ENCODE data around the gene ANHX.
"Not testable (repeated sequence)": the region's sequence is repeated elsewhere in the genome, so short reads cannot be mapped to it uniquely, and the experiment has no call there.

Gene ANHX

DNA sequence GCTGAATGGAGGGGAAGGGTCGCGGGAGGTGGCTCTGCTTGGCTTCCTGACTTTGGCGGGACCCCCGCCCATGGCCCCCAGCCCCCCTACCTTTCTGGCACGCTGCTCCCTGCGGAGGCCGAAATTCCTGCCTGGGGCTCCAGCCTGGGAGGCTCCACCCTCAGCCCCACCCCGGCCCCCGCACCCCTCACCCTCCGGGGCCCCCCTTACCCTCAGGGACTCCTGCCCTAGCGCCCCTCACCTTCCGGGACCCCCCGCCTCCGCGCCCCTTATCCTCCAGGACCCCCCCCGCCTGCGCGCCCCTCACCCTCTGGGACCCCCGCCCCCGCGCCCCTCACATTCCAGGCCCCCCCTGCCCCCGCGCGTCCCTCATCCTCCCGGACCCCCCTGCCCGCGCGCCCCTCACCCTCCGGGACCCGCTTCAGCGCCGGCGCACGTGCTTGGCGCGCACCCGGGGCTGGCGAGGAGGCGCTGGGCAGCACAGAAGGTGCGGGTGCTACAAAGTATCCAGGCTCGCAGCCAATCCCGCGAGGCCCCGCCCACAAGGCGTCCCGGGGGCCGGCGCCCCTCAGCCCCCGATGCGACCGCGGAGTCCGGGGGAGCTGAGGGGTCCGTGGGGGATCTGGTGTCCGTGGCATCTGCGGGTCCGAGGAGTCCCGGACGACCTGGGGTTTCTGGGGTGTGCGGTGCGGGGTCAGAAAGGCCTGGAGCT lies at the start of gene ANHX:
ANHX (minus strand) TSS at position 477 of the 712 bp plus-strand sequence. CDS start 1,521 bp downstream, outside the sequence.
- no peak within 1 kb of the TSS for H3K4me3 ChIP-seq (ENCODE audit: low read depth, low read length)
- no peak for DNase-seq (ENCODE audit: low read depth)

DNA sequence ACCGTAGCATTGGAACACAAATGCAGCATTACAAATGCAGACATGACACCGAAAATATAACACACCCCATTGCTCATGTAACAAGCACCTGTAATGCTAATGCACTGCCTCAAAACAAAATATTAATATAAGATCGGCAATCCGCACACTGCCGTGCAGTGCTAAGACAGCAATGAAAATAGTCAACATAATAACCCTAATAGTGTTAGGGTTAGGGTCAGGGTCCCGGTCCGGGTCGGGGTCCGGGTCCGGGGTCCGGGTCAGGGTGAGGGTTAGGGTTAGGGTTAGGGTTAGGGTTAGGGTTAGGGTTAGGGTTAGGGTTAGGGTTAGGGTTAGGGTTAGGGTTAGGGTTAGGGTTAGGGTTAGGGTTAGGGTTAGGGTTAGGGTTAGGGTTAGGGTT lies 29.0 kb upstream of the ANHX start:
- DNase-seq (ENCODE audit: low read depth); H3K4me3 ChIP-seq (ENCODE audit: low read depth, low read length): not testable (repeated sequence)

DNA sequence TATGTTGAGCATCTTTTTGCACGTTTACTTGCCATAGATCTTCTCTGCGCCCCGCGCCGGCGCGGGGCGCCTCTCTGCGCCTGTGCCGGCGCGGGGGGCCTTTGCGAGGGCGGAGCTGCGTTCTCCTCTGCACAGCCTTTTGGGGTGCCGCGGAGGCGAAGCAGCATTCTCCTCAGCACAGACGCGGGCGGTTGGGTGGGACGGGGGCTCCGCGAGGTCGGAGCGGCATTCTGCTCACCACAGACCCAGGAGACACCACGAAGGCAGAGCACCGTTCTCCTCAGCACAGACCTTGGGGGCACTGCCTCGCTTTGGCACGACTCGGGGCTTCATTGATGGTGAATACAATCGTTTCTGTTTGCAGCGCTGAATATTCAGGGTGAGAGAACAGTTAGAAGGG lies 28.5 kb upstream of the ANHX start:
- no peak for DNase-seq (ENCODE audit: low read depth)

DNA sequence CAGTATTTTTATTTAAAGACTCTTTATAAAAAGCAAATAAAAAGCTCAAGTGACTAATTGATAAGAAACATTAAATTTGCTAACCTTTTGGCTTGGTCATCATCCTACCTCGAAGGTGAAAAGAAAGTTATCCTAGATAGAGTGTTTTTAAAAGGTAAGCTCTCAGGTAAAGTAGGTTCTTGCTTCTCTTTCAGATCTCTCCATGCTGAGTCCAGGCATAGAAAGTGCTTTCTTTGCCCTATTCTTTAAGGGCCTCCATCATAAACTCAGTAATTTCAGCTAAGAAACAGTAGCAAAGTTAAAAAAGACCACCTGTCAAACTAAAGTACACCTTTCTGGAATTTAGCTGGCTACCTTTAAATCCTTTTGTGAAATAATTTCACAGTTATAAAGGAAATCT lies 20.6 kb upstream of the ANHX start:
- no peak overlapping the region for H3K4me3 ChIP-seq (ENCODE audit: low read depth, low read length)
- DNase-seq (ENCODE audit: low read depth) = no peak

More for the DNA sequence above, 28.5 kb upstream of the ANHX start:
- no peak overlapping the region for H3K4me3 ChIP-seq (ENCODE audit: low read depth, low read length)

DNA sequence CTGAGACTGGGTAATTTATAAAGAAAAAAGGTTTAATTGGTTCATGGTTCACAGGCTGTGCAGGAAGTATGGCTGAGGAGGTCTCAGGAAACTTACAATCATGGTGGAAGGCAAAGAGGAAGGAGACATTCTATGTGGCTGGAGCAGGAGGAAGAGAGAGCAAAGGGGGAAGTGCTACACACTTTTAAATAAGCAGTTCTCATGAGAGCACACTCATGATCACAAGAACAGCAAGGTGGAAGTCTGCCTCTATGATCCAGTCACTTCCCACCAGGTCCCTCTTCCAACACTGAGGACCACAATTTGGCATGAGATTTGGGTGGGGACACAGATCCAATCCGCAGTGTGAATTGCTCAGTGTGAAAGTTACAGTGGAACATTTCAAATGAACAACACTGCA lies 20.2 kb upstream of the ANHX start:
- DNase-seq (ENCODE audit: low read depth) = not testable (repeated sequence)

DNA sequence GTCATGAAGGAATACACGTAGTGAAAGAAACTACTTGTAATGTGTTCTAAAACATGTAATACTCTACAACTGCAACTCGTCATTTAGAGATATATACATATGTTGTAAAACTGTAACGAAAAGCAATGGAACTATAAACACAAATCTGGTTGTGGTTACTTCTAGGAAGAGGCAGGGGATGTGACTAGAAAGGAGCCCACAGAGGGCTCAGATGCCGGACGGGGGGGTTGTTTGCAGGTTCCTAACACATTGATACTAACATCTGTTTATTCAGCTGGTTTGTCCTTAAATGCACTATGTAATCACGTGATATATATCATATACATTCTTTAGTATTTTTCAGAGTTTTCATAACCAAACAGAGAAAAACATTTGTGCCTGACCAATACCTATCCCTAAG lies 16.1 kb upstream of the ANHX start:
- no peak for DNase-seq (ENCODE audit: low read depth)
- H3K4me3 ChIP-seq (ENCODE audit: low read depth, low read length) = no peak overlapping the region

More for the DNA sequence above, 20.2 kb upstream of the ANHX start:
- not testable (repeated sequence) for H3K4me3 ChIP-seq (ENCODE audit: low read depth, low read length)

DNA sequence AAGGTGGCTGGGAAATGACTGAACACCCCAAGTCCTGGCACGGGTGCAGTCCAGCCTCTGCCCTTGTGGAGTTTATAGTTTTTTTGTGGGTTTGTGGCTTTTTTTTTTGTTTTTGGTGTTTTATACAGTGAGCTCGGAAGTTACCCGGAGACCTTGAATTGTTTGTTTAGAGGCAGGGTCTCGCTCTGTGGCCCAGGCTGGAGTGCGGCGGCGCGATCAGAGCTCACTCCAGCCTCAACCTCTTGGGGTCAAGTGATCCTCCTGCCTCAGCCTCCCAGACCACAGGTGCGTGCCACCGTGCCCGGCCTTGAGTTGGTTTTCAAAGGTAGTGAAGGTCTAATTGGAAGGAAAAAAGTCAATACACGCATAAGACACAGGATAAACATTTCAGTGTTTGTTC lies 879 bp upstream of the ANHX start:
- no peak overlapping the region for H3K4me3 ChIP-seq (ENCODE audit: low read depth, low read length)
- DNase-seq (ENCODE audit: low read depth) = no peak

DNA sequence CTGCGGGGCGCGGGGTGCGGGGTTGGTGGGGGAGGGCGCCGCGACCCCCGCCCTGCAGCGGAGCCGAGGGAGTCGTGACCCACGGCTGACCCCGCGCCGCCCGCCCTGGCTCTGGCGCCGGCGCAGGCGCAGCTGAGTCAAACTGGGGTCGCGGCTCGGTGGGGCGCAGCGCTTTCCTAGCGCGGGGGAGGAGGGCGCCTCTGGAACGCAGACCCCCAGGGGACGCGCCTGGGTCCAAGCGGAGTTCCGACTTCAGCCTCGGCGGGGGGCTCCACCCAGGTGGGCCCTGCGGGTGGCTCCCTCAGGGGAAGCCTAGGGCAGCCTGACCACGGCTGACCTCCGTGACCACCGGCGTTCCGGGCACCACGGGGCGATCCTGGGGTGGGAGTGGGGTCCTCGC lies 467 bp upstream of the ANHX start:
- no peak for DNase-seq (ENCODE audit: low read depth)
- H3K4me3 ChIP-seq (ENCODE audit: low read depth, low read length) = no peak overlapping the region

DNA sequence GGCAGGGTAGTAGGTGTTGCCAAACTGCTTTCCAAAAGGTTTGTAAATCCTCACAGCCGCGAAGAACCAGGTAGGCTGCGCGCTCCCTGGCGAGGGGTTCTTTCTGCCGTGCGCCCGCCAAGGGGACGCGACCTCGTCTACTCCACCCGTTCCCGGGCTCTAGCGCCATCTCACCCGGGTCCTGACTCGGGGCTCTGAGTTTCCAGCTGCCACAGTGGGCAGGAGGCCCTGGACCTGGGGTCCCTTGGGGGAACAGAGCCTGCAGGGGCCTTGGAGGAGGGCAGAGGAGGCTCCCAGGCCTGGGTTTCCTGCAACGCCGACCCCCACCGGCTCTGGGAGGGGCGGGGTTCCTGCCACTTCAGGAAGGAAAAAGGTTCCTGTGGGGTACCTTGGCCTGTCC lies 706 bp downstream of the ANHX start:
- no peak overlapping the region for H3K4me3 ChIP-seq (ENCODE audit: low read depth, low read length)
- DNase-seq (ENCODE audit: low read depth) = no peak

DNA sequence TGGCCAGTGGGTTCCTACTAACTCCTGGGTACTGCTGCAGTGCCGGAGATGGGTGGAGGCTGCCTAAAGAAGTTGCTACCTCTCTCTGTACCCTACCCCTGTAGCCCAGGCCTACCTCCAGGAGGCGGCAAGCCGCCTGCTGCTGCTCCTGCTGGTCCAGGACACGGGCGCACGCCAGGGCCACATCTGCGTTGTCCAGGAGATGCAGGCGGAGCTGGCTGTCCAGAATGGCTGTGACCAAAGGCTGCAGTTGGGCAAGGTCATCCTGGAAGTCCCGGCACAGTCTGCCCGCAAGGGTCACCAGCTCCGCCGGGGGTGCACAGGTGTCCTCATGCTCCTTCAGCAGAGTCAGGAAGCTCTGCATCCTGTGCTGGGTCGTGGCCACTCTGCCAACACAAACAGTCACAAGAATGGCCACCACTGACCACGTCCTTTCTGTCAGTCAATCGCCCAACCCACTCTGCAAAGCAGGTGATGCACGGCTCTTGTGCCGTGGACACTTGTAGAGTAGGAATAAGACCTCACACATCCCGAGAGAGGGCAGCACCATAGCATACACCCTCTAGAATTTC lies 1.6 kb downstream of the ANHX start:
- DNase-seq (ENCODE audit: low read depth) = no peak
- H3K4me3 ChIP-seq (ENCODE audit: low read depth, low read length) = no peak overlapping the region

DNA sequence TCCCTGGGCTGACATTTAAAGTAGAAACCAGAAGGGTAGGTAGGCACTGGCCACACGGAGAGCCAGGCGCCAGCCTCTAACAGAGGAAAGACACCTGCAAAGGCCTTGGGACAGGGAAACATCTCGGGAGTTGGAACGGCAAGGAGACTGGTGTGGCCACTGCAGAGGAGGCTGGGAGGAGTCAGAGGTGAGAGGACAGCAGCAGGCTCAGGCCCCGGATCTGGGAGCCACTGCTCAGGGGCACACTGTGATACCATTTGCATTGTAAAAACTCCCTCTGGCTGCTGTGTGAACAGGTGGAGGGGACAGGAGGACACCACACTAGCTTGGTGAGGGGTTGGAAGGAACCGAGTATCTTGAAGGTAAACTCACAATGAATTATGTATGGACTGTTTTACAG lies 2.7 kb downstream of the ANHX start:
- no peak for DNase-seq (ENCODE audit: low read depth)
- H3K4me3 ChIP-seq (ENCODE audit: low read depth, low read length) = no peak overlapping the region

DNA sequence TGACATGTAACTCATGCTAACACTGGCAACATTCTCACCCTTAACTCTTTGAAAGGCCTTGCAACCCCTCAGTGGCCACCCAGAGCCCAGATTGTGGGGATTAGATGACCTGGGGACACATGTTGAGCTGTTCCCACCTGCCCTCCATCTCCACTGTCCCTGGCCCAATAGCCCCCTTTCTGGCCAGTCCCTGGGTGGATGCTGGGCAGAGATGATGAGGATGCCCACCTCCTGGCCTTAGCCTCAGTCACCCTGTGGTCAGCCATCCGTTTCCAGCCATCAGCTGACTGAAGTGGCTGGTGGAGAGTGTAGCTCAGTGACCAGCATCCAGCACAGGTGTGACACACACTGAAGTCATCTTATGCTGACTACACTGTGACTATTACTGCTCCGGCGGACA lies 4.7 kb downstream of the ANHX start:
- no peak for DNase-seq (ENCODE audit: low read depth)
- H3K4me3 ChIP-seq (ENCODE audit: low read depth, low read length) = no peak overlapping the region

DNA sequence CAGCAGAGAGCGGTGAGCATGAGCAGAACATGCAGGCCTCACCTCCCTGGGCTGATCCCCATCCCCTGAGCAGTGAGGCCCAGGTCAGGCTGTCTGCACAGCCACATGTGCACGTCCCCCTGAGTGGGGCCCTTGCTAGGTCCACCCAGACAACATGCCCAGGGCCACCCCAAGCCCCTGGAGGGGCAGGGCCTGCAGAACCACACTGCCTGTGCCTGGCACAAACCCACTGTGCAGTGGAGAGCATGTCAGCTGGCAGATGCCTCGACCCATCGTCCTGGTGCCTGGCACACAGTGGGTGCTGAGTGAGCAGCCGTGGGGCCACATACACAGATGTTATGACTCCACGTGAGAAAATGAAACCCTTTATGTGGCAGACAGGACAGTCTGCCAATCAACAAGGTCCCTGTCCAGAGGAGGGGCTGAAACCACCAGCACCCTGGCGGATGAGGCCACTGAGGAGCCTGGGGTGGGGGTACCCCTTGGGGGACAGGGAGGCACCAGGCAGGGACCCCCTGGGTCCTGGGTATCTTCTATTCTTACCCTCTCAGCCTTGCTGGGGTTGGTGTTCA lies 8.3 kb downstream of the ANHX start:
- H3K4me3 ChIP-seq (ENCODE audit: low read depth, low read length) = no peak overlapping the region
- no peak for DNase-seq (ENCODE audit: low read depth)

DNA sequence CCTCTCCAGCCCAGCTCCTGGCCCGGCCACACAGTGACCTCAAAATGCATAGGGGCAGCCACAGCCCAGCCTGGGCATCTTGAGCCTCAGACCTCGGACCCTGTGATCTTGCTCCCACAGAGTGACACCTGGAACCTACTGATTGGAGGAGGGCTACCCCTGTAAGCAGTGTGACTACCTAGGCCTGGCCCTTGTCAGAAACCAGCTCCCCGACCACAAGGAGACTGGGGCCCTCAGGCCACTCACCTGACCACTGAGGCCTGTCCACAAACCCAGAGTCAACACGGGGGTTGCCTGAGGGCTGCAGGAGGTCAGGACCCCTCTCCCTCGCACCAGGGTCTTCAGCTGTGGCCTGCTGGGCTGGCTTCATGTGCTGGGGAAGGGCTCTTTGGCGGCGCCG lies 9.0 kb downstream of the ANHX start:
- H3K4me3 ChIP-seq (ENCODE audit: low read depth, low read length) = no peak overlapping the region
- DNase-seq (ENCODE audit: low read depth) = no peak

DNA sequence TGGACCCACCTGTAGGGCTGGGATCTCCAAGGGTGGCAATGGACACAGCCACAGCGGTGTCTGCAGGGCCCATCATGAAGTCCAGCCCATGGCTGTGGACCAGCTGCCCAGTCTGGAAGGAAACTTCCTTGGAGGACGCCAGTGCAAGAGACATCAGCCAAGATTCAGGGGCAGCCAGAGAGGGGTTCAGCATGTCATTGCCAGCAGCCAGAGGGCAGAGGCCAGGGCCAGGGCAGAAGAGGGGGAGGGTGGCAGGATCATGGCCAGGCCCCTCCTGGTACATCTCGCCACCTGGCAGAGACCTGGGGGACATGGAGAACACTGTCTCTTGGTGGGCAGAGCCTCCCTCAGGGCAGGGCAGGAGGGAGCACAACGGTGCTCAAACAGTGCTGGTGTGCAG lies 10.2 kb downstream of the ANHX start:
- DNase-seq (ENCODE audit: low read depth) = no peak
- no peak overlapping the region for H3K4me3 ChIP-seq (ENCODE audit: low read depth, low read length)

DNA sequence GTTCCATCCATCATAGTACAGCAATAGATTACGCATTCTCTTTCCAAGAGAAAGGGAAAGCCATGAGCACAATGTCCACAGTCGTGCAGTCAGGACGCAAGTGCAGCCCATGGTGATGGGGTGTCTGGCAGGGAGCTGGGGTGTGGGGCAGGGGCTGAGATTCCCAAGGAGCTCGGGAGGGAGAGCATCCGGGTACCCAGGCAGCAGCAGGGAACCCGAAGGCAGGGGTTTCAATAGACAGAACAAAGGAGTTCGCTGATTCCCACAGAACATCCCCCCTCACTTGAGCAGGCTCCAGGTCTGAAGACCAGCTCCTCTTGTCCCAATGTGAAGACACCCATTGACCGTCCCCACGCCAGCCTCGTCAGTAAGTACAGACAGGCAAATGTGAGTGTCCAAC lies 13.5 kb downstream of the ANHX start:
- no peak overlapping the region for H3K4me3 ChIP-seq (ENCODE audit: low read depth, low read length)
- DNase-seq (ENCODE audit: low read depth) = no peak

DNA sequence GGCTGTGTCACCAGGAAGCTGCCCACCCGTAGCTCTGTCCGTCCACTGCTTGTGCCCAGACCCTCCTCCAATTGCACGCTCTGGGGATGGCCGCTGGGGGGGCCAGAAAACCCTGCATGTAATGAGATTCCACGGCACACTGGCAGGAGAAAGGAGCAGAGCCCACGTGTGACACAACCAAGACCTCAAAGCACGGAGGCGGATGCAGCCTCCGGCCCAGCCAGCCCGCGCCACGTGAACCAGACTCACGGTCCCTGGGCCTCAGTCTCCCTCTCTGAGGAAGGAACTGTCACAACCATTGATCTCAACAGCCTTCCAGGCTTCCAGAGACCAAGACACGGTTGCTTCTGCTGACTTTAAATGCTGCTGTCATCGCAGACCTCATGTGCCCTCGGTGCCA lies 14.4 kb downstream of the ANHX start:
- no peak for DNase-seq (ENCODE audit: low read depth)
- H3K4me3 ChIP-seq (ENCODE audit: low read depth, low read length) = no peak overlapping the region

DNA sequence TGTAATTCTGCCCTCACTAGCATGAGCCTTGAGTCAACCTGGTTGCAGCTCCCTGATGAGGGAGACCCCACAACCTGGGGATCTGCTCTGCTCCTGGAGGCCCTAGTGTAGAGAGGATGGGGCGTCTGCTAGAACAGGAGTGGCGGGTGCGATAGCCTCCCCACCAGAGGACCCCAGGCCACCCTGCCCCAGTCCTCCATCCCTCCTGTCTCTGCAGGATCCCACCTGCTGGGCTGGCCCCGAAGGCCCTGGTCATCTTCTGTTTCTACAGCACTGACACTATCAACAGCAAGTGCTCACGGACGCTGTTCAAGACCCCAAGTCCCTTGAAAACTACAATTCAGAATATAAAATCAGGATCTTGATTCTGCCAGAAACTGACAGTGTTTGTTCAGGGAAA lies 15.2 kb downstream of the ANHX start:
- DNase-seq (ENCODE audit: low read depth) = no peak
- H3K4me3 ChIP-seq (ENCODE audit: low read depth, low read length) = no peak overlapping the region

DNA sequence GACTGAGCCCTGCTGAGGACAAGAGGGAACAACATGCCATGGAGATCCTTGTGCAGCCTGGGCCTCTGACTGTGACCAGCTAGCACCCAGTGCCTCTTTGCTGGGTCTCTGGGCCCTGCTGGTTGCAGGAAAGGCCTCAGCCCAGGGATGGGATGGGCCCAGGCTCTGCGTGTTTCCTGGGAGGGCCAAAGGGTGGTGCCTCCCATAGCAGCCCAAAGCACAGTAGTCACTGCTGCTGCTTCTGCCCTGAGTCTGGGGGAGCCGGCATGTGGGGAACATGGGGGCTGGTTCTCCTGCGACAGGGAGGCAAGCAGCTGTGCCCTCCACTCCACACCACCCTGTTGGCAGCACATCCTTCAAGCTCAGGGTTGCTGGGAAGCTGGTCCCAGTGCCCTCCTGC lies 18.5 kb downstream of the ANHX start:
- no peak for DNase-seq (ENCODE audit: low read depth)
- no peak overlapping the region for H3K4me3 ChIP-seq (ENCODE audit: low read depth, low read length)

DNA sequence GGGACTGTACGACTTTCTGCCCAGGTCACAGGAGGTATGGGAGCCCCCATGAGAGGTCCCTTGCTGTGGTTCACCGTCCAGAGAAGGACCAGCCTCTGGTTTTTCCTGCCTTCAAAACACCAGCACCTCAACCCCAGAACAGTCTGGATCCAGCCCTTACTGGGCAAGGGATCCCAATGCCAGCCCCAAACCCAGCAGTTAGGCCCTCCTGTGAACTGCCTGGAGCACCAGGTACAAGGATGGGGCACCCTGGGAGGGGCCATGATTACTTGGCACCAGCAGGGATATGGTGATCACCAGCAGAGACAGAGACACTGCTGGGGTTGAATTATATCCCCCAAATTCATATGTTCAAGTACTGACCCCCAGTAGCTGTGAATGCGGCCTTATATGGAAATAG lies 20.0 kb downstream of the ANHX start:
- no peak overlapping the region for H3K4me3 ChIP-seq (ENCODE audit: low read depth, low read length)
- DNase-seq (ENCODE audit: low read depth) = no peak

DNA sequence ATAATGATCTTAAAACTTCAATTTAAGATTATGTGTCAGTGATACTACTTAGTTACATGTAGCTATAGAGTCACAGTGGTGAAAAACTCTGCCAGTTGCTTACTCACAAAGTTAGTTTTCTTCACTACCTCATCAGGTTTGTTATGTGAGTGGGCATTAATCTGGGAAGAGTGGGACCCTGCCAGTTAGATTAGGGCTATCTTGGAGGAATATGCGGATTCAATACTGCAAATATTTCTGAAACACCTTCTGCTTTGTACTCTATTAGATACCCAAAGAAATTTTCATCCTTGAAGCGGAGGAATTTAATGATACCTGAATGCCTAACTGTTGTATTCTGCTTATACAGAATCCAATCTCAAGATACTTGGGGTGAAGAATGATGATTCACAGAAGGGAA lies 29.3 kb downstream of the ANHX start:
- no peak overlapping the region for H3K4me3 ChIP-seq (ENCODE audit: low read depth, low read length)
- no peak for DNase-seq (ENCODE audit: low read depth)
